Measurements from ENCODE around the gene SYNJ2. TPM values are rescaled to one million over a fixed set of nuclear protein-coding genes. Genes with fewer than 3 reads are reported as not detected.

The SYNJ2 gene
- total RNA-seq, 2 experiments from 2014 or later, result 38.2 to 38.5 TPM

- CTCF ChIA-PET, result interaction anchor here (1.4 to 9.8 kb wide), 3 partner anchors 8 to 23 kb away, joined by 4 to 84 read pairs (median 24); no protein-coding TSS in a partner anchor
- peaks cover 21% of the 10 kb centered on the region for H3K36me3 Mint-ChIP-seq (ENCODE audit: low read depth)
- peaks cover 29% of the 10 kb centered on the region for H3K4me1 Mint-ChIP-seq (ENCODE audit: low read depth)
- POLR2A ChIA-PET, result interaction anchor here (0.9 kb wide), 1 partner anchor 12 kb away, joined by 4 read pairs; no protein-coding TSS in a partner anchor
- no peak overlapping the region for H3K4me3 Mint-ChIP-seq
- ATAC-seq, result no peak
- no peaks in the 10 kb centered on the region for H3K9me3 Mint-ChIP-seq (ENCODE audit: insufficient read depth)
- DNase-seq, result no peak
- no peak overlapping the region for H3K27ac Mint-ChIP-seq
- H3K27me3 Mint-ChIP-seq (ENCODE audit: low read depth), result no peaks in the 10 kb centered on the region
Measured at GRCh38 chr6:158050107-158050735, 68.6 kb downstream of the SYNJ2 start.

- Mint-ChIP-seq H3K36me3 (ENCODE audit: low read depth) (peaks cover 17% of the 10 kb centered on the region), H3K27ac (no peak overlapping the region), H3K27me3 (ENCODE audit: low read depth) (no peaks in the 10 kb centered on the region), H3K4me3 (no peak overlapping the region), H3K9me3 (ENCODE audit: insufficient read depth) (no peaks in the 10 kb centered on the region), H3K4me1 (ENCODE audit: low read depth) (peaks cover 22% of the 10 kb centered on the region)
- ATAC-seq (no peak), DNase-seq (no peak)
- CTCF ChIA-PET, result interaction anchor here (1.4 kb wide), 1 partner anchor 9 kb away, joined by 4 read pairs; no protein-coding TSS in a partner anchor
- POLR2A ChIA-PET, result no interaction called here
Measured at GRCh38 chr6:158050955-158051354, 69.3 kb downstream of the SYNJ2 start.

GRCh38 chr6:158051968-158052367 is 70.3 kb downstream of the SYNJ2 start:
- Mint-ChIP-seq H3K27ac (no peak overlapping the region), H3K27me3 (ENCODE audit: low read depth) (no peaks in the 10 kb centered on the region), H3K4me1 (ENCODE audit: low read depth) (peaks cover 17% of the 10 kb centered on the region), H3K4me3 (no peak overlapping the region), H3K9me3 (ENCODE audit: insufficient read depth) (no peaks in the 10 kb centered on the region), H3K36me3 (ENCODE audit: low read depth) (peaks cover 13% of the 10 kb centered on the region)
- DNase-seq (no peak), ATAC-seq (no peak)
- ChIA-PET POLR2A (no interaction called here), CTCF (interaction anchor here (1.4 kb wide), 1 partner anchor 10 kb away, joined by 4 read pairs; no protein-coding TSS in a partner anchor)

GRCh38 chr6:158053377-158054313 is 72.0 kb downstream of the SYNJ2 start:
- no peak overlapping the region for H3K4me3 Mint-ChIP-seq
- ChIA-PET CTCF (interaction anchor here (1.6 kb wide), 1 partner anchor 78 kb away, joined by 3 read pairs; no protein-coding TSS in a partner anchor), POLR2A (interaction anchor here (0.8 to 1.2 kb wide), 2 partner anchors 27 to 82 kb away, joined by 3 to 4 read pairs; no protein-coding TSS in a partner anchor)
- no peak overlapping the region for H3K27ac Mint-ChIP-seq
- peaks cover 20% of the 10 kb centered on the region for H3K4me1 Mint-ChIP-seq (ENCODE audit: low read depth)
- DNase-seq (no peak), ATAC-seq (no peak)
- H3K27me3 Mint-ChIP-seq (ENCODE audit: low read depth), result no peaks in the 10 kb centered on the region
- no peaks in the 10 kb centered on the region for H3K9me3 Mint-ChIP-seq (ENCODE audit: insufficient read depth)
- H3K36me3 Mint-ChIP-seq (ENCODE audit: low read depth), result peaks cover 8% of the 10 kb centered on the region

GRCh38 chr6:158056355-158056754 is 74.7 kb downstream of the SYNJ2 start:
- H3K9me3 Mint-ChIP-seq (ENCODE audit: insufficient read depth), result no peaks in the 10 kb centered on the region
- peaks cover 30% of the 10 kb centered on the region for H3K4me1 Mint-ChIP-seq (ENCODE audit: low read depth)
- peaks cover 11% of the 10 kb centered on the region for H3K36me3 Mint-ChIP-seq (ENCODE audit: low read depth)
- peak overlapping the region; percentile 61 for H3K27ac Mint-ChIP-seq
- no peak overlapping the region for H3K4me3 Mint-ChIP-seq
- POLR2A ChIA-PET, result no interaction called here
- DNase-seq (no peak), ATAC-seq (no peak)
- CTCF ChIA-PET, result interaction anchor here (5.3 kb wide), 1 partner anchor 16 kb away, joined by 26 read pairs; no protein-coding TSS in a partner anchor
- H3K27me3 Mint-ChIP-seq (ENCODE audit: low read depth), result no peaks in the 10 kb centered on the region

GRCh38 chr6:158056804-158057203 is 75.1 kb downstream of the SYNJ2 start:
- ATAC-seq (no peak), DNase-seq (no peak)
- Mint-ChIP-seq H3K9me3 (ENCODE audit: insufficient read depth) (no peaks in the 10 kb centered on the region), H3K27ac (no peak overlapping the region), H3K27me3 (ENCODE audit: low read depth) (no peaks in the 10 kb centered on the region), H3K4me1 (ENCODE audit: low read depth) (peaks cover 30% of the 10 kb centered on the region), H3K4me3 (no peak overlapping the region), H3K36me3 (ENCODE audit: low read depth) (peaks cover 11% of the 10 kb centered on the region)
- ChIA-PET POLR2A (no interaction called here), CTCF (interaction anchor here (5.3 kb wide), 1 partner anchor 15 kb away, joined by 26 read pairs; no protein-coding TSS in a partner anchor)

- ATAC-seq, result no peak
- H3K36me3 Mint-ChIP-seq (ENCODE audit: low read depth), result peaks cover 11% of the 10 kb centered on the region
- no peaks in the 10 kb centered on the region for H3K27me3 Mint-ChIP-seq (ENCODE audit: low read depth)
- H3K4me1 Mint-ChIP-seq (ENCODE audit: low read depth), result peaks cover 30% of the 10 kb centered on the region
- ChIA-PET POLR2A (interaction anchor here (0.6 to 1.1 kb wide), 3 partner anchors 9 to 56 kb away, joined by 3 read pairs; no protein-coding TSS in a partner anchor), CTCF (interaction anchor here (2.6 to 5.3 kb wide), 2 partner anchors 15 to 31 kb away, joined by 14 to 26 read pairs; no protein-coding TSS in a partner anchor)
- H3K27ac Mint-ChIP-seq, result no peak overlapping the region
- DNase-seq, result no peak
- no peaks in the 10 kb centered on the region for H3K9me3 Mint-ChIP-seq (ENCODE audit: insufficient read depth)
- H3K4me3 Mint-ChIP-seq, result no peak overlapping the region
Measured at GRCh38 chr6:158057213-158057987, 75.7 kb downstream of the SYNJ2 start.

- no peaks in the 10 kb centered on the region for H3K27me3 Mint-ChIP-seq (ENCODE audit: low read depth)
- peaks cover 30% of the 10 kb centered on the region for H3K4me1 Mint-ChIP-seq (ENCODE audit: low read depth)
- ATAC-seq (no peak), DNase-seq (no peak)
- peak overlapping the region; percentile 20 for H3K27ac Mint-ChIP-seq
- ChIA-PET CTCF (interaction anchor here (1.4 to 5.3 kb wide), 3 partner anchors 10 to 32 kb away, joined by 6 to 26 read pairs (median 14); no protein-coding TSS in a partner anchor), POLR2A (interaction anchor here (0.6 to 1.1 kb wide), 3 partner anchors 10 to 57 kb away, joined by 3 read pairs; no protein-coding TSS in a partner anchor)
- H3K36me3 Mint-ChIP-seq (ENCODE audit: low read depth), result peaks cover 11% of the 10 kb centered on the region
- H3K9me3 Mint-ChIP-seq (ENCODE audit: insufficient read depth), result no peaks in the 10 kb centered on the region
- H3K4me3 Mint-ChIP-seq, result no peak overlapping the region
Measured at GRCh38 chr6:158058171-158058651, 76.5 kb downstream of the SYNJ2 start.

- DNase-seq, result no peak
- POLR2A ChIA-PET, result no interaction called here
- Mint-ChIP-seq H3K36me3 (ENCODE audit: low read depth) (peaks cover 12% of the 10 kb centered on the region), H3K9me3 (ENCODE audit: insufficient read depth) (no peaks in the 10 kb centered on the region), H3K27ac (no peak overlapping the region), H3K27me3 (ENCODE audit: low read depth) (no peaks in the 10 kb centered on the region), H3K4me3 (no peak overlapping the region), H3K4me1 (ENCODE audit: low read depth) (peaks cover 30% of the 10 kb centered on the region)
- no peak for ATAC-seq
- CTCF ChIA-PET, result interaction anchor here (1.4 to 5.3 kb wide), 3 partner anchors 11 to 33 kb away, joined by 6 to 26 read pairs (median 14); no protein-coding TSS in a partner anchor
Measured at GRCh38 chr6:158059108-158059507, 77.4 kb downstream of the SYNJ2 start.

GRCh38 chr6:158060455-158061360 is 79.0 kb downstream of the SYNJ2 start:
- ATAC-seq (peak; percentile 59), DNase-seq (no peak)
- H3K4me1 Mint-ChIP-seq (ENCODE audit: low read depth), result peaks cover 32% of the 10 kb centered on the region
- peaks cover 12% of the 10 kb centered on the region for H3K36me3 Mint-ChIP-seq (ENCODE audit: low read depth)
- CTCF ChIA-PET, result interaction anchor here (0.9 to 1.4 kb wide), 4 partner anchors 10 to 393 kb away, joined by 3 to 10 read pairs (median 4); no protein-coding TSS in a partner anchor
- peak overlapping the region; percentile 72 for H3K27ac Mint-ChIP-seq
- H3K4me3 Mint-ChIP-seq, result no peak overlapping the region
- no peaks in the 10 kb centered on the region for H3K27me3 Mint-ChIP-seq (ENCODE audit: low read depth)
- POLR2A ChIA-PET, result no interaction called here
- H3K9me3 Mint-ChIP-seq (ENCODE audit: insufficient read depth), result no peaks in the 10 kb centered on the region

Data from activated CD8-positive, alpha-beta T cell treated with anti-CD3 and anti-CD28 coated beads, Interleukin-2, amount 10 ng/mL, durations not matched to agents 7 days and 5 days (primary cell).